Measurements from ENCODE around the gene DMRTA2. TPM values are rescaled to one million over a fixed set of nuclear protein-coding genes. Genes with fewer than 3 reads are reported as not detected.

The DMRTA2 gene
- 10.7 and 10.8 TPM in 2 replicates for total RNA-seq (2014; rRNA removed; shearing (Covaris generic))
- 21.6 and 28.0 TPM in 2 replicates for polyA plus RNA-seq (2014; cell fraction: nucleus; rRNA removed)

DNA sequence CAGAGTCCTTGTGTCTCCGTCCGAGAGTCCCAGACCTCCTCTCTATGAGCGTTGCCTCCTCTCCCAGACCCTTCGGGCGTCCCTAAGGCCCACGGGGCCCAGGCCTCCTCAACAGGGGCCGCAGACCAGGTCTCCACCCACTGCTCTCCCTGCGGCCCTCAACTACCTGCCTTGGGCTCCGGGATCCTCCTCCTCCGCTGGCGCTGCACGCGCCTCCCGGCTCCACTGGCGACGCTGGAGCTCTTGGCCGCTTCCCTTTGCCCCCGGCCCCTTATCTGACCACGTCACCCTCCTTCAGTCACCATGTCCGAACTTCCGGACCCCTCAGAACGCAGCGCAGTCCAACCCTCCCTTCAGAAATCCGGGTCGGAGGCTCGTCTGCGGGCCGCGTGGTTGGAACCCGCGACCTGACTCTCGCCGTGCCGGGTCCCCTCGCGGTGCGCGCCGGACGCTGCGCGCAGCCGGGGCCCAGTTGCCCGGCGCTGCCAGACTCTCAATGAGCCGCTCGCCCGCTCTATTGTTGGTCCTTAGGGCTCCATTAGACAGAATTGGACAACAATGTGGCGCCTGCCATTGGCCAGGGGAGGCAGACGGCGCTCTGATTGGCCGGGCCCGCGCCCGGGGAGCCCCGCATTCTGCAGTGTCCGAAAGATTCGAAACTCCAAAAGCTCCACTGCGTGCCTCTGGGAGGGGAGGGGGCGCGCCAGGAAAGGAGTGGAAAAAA lies at the start of gene DMRTA2:
Gene DMRTA2 (minus strand): TSS at position 498 of the 724 bp plus-strand sequence. CDS start 1,907 bp downstream, outside the sequence.
- peak; percentile 77 for DNase-seq (ENCODE audit: extremely low read depth, low read depth)

DNA sequence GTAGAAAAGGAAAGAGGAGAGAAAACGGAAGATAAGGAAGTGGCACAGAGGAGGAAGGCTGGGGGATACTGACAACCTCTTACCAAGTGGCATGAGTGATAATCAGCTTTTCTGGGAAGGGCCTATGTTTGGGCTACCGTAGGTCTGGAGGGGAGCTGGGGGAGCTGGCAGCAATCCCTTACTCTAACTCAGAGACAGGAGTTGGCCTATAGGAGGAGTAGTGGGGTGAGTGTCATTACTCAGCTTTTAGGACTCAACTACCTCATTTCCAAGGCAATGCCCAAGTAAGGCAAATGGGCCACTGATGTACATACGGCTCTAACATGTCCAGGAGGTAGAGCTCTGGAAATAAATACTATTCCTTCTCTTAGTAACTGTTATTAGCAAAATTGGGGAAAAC lies 48.7 kb upstream of the DMRTA2 start:
- DNase-seq (ENCODE audit: extremely low read depth, low read depth): no peak

- no peak for DNase-seq (ENCODE audit: extremely low read depth, low read depth)
Observed at GRCh38 chr1:50462964-50463363, 39.7 kb upstream of the DMRTA2 start.

DNA sequence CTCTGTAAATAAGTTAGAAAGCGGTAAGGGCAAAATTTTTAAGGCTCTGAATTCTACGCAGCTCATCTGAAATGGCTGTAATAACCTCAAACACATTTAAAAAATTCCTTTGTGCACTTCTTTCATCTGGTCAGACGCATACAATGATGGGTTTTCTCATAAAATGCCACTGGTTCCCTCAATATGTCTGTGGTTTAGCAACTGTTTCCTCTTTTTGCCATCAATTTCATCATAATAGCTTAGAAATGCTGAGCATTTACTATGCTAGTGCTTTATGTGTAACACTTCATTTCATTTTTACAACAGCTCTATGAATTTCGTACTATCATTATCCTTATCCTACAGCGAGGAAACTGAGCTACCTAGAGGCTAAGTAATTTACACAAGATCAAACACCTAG lies 35.3 kb upstream of the DMRTA2 start:
- DNase-seq (ENCODE audit: extremely low read depth, low read depth): no peak

DNA sequence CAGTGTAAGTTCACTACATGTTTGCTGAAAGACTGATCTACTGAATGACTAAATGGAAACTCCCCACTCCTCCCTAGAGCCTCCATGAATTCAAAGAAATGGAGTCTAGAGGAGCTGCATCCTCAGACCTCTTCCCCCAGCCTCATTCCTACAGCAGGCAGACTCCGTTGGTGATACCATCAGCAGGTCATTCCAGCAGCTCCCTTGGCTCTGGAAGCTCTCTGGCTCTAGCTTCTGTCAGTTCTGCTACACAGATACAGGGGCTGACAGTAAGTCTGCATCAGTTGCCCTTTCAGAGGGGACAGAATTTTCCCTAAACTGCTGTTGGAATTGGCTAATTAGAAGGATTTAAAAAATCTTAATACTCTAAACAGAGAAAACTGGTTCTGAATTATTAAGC lies 31.7 kb upstream of the DMRTA2 start:
- DNase-seq (ENCODE audit: extremely low read depth, low read depth): no peak

DNA sequence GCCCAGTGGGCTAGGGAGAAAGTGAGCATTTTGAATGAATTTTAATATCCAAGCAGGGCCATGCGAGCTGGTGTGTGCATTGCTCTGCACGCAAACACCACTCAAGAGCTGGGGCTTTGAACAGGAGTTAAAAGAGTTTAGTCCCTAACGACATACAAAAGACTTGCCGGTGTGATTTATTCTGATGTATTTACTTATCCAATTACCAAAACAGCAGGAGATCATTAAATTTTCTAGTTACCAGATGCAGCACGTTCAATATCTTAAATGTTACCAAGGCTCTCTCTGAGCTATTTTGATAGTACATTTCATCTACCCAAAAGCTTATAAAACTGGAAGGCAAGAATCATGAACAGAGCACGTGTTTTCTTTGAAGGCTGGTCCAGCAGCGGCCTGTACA lies 30.0 kb upstream of the DMRTA2 start:
- DNase-seq (ENCODE audit: extremely low read depth, low read depth): no peak

DNA sequence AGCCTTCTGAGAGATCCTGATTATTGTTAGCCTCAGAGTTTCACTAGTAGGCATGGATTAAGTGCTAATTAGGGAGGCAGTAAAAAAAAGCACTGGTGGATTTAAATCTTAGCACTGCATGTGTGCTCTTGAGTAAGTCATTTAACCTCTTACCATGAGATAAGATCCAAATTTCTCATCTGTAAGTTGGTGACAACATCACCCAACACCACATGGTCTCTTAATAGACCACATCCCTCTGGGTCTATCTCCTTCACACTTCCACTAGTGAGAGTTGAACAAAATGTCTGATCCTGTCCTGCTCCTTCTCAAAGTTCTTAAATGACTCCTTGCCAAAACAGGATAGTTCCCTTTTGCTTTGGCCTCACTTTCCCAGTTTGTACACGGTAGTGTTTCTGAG lies 29.5 kb upstream of the DMRTA2 start:
- no peak for DNase-seq (ENCODE audit: extremely low read depth, low read depth)

DNA sequence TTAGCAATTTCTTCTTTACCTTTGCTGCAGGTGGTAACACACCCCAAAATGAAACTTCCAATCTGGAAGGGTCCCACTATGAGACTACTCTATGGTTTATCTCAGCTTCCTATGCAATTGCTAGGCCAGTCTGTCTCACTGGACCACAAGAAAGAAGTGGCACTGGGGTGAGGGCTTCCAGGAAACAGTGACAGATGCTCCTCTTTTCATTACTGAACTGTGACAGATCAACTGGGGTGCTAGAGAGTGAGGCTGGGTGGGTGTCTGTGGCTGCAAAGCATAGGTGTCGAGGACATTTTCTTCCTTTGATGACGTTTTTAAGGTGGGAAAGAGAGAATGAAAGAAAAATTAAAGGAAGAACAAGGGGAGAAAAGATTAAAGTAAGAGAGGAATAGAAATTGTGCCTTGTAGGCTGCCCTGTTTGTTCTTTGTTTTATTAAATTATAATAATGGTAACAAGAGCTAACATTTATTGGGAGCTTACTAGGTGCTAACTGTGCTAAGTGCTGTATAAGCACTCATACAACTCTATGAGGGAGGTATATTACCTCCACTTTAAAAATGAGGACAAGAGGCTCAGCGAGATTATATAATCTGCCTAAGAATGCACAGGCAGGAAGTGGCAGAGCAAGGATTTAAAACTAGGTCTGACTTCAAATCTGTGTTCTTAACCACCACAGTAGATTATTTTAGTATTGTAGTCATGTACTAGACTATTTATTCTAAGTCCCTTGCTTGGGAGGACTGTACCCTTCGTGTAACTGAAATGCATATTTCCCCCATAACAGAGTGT lies 27.8 kb upstream of the DMRTA2 start:
- DNase-seq (ENCODE audit: extremely low read depth, low read depth): no peak

GRCh38 chr1:50447961-50448360 lies 24.7 kb upstream of the DMRTA2 start:
- no peak for DNase-seq (ENCODE audit: extremely low read depth, low read depth)

GRCh38 chr1:50441183-50441582 lies 17.9 kb upstream of the DMRTA2 start:
- no peak for DNase-seq (ENCODE audit: extremely low read depth, low read depth)

GRCh38 chr1:50438945-50439344 lies 15.7 kb upstream of the DMRTA2 start:
- no peak for DNase-seq (ENCODE audit: extremely low read depth, low read depth)

DNA sequence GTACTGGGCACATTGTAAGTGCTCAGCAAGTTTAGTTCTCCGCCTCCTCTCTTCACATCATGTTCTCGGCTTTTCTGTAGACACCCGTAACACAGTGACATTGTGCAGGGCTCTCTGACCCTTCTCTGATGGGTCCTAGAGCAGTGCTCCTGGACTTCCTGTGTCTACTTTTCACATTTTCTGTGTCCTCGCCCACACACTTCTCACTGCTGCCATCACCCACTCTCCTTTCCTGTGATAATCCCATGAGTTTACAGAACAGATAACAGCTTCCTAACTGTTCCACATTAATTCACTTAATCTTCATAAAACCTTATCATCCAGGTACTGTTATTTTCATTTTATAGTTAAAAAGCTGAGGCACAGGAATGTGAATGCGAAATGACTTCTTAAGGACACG lies 13.2 kb upstream of the DMRTA2 start:
- DNase-seq (ENCODE audit: extremely low read depth, low read depth): no peak

GRCh38 chr1:50430010-50430405 lies 6.8 kb upstream of the DMRTA2 start:
- DNase-seq (ENCODE audit: extremely low read depth, low read depth): no peak

GRCh38 chr1:50427818-50428779 lies 4.9 kb upstream of the DMRTA2 start:
- no peak for DNase-seq (ENCODE audit: extremely low read depth, low read depth)

DNA sequence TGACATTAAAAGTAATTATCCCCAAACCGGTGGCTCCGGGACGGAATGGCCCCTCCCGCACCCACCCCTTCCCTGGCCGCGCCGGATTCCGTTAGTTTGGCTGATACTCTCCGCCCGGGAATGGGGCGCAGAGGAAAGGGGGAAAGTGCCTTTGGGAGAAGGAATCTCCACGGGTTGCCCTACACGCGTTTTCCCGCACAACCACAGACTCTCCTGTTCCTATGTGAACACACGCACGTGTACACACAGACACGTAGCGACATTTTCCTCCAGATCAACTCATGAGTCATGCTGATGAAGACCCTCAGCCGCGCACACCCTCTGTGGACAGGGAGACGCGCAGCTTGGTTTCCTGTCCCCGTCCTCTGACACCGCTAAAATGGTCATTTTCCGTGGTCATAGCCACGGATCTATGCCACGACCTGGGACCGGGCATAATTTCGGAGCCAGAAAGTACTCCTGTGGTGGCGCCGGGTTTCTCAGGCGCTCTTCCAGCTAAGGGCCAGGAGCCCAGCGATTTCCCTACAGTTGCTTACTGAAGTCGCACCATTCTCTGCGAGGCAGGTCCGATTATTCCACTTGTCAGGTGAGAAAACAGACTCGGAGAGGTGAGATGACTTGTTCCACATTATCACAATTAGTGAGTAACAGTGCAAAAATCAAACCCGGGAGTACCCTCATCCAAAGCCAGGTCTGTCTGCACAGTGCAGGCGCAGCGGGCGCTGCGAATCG lies 4.0 kb upstream of the DMRTA2 start:
- no peak for DNase-seq (ENCODE audit: extremely low read depth, low read depth)

DNA sequence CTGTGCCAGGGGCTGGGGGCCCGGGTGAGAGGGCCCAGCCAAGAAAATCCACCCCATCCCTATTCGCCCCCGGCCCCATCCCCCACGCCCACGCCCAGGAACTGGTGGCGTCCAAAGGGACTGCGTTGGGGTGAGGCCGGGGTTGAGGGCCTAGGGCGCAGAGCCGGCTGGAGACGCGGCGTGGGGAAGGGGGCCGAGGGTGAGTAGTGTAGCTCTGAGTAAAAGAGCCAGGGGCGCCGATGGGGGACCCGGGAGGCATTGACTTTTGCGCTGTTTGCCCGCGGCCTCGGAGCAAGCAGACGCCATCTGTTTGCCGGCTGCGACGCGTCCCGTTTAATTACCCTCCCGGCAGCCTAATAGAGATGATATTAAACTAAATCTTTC lies 3.5 kb upstream of the DMRTA2 start:
- DNase-seq (ENCODE audit: extremely low read depth, low read depth): no peak

DNA sequence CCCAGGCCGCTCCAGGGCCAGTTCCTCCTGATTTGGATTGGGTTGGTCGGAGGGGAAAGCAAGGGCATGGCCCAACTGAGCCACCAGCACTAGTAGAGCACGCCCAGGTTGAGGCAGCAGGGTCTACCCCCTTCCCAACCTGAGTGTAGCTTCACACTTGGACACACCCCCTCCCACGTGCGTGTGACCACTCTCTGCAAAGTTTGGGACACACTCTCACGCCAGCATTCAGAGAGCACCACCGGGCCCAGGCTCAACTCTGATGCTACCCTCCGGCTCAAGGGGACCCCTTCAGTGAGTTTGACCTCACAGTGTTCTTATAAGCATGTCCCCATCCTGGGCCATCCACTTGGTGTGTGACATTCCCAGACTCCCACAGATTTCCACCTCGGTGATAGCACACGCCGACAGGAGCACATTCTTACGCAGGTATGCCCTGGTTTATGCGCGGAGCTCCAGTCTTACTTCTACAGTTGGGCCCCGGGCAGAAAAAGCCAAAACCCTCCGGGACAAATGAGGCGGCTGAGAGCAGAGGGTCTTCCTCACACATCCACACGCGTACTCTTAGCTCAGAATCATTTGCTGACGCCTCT lies 3.0 kb upstream of the DMRTA2 start:
- no peak for DNase-seq (ENCODE audit: extremely low read depth, low read depth)

GRCh38 chr1:50425376-50426107 lies 2.3 kb upstream of the DMRTA2 start:
- DNase-seq (ENCODE audit: extremely low read depth, low read depth): no peak

DNA sequence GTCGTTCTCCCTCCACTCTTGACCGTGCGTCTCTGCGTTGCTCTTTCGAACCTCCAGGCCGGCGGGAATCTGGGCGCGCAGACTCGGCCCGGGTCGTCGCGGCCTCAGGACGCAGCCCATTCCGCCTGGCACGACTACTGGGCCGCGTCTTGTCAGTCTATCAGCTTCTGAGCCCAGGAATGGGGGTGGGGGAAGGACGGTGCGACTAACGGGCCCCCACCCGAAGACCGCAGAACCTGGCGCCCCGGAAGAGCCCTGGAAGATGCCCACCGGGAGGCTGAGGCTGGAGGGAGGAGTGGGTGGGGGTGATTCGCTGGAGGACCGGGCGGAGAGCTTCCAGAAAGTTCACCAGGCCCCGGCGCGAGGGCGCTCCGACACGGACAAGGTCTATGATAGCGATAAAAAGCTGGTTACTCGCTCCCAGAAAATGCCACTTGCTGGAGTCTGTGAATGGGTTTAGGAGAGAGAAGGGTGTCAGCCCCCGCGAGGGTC lies 1.7 kb upstream of the DMRTA2 start:
- DNase-seq (ENCODE audit: extremely low read depth, low read depth): no peak
